ENCODE data around the gene MDH1B. TPM values are rescaled to one million over a fixed set of nuclear protein-coding genes. Genes with fewer than 3 reads are reported as not detected.

MDH1B gene
- total and polyA plus RNA-seq, 2 donors (not counting 1 experiment from before 2014, with no cell fraction given), result 0.34 TPM; not detected in 1

DNA sequence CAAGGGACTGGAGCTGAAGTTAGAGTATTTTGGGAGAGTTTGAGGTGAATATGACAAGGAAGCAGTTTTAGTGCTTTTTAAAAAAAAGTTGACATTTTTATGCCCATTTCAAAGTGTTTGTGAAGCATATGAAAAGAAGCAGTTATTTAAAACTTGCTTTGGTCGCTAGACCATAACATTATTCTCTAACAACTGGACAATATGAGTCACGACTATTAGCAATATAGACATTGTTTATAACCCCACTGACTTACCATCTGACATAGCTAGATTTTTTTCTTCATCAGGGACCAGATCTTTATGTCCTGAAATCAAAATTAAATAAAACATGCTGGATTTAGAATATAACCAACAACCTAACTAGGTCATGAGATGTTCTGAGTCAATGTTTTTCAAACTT is 24.3 kb downstream of the MDH1B start:
- H3K27ac Mint-ChIP-seq, result no peak overlapping the region
- intact Hi-C loops (cut with micrococcal nuclease), result no loop called here
- H3K79me2 ChIP-seq (ENCODE audit: control insufficient read depth, insufficient read depth, low read length), result no peaks in the 10 kb centered on the region

DNA sequence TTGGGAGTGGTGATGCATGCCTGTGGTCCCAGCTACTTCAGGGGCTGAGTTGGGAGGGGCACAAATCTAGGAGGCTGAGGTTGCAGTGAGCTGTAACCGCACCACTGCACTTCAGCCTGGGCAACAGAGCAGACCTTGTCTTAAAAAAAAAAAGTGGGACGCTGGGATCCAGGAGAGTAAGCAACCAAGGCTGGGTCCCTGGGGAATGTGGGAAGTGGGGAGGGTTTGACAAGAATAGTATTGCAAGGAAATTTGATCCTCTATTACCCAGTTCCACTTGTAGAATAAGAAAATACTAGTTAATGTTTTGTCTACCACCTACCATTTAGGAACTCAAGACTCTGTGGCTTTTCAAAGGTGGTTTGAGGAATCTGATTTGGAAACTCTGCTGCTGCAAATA is 25.9 kb downstream of the MDH1B start:
- Histone ChIP-seq H3K36me3 (replicated peaks in 1 of 2; ENCODE audit: control extremely low read depth in 1 of 2, control insufficient read depth in 1 of 2, extremely low read depth in 1 of 2, insufficient read depth in 2 of 2, low read length in 1 of 2) (no peaks in the 10 kb centered on the region), H2AFZ (ENCODE audit: insufficient read depth, low read depth, low read length, poor library complexity, severe bottlenecking) (no peak overlapping the region), H3K4me2 (replicated peaks; ENCODE audit: low read depth, low read length, poor library complexity, severe bottlenecking) (no peak overlapping the region), H3K4me3 (ENCODE audit: control extremely low read depth in 1 of 5, extremely low read depth in 1 of 5, insufficient read depth in 1 of 5, low read depth in 2 of 5, low read length in 4 of 5) (no peak overlapping the region), H3K9me3 (ENCODE audit: control extremely low read depth in 1 of 3, control insufficient read depth in 2 of 3, insufficient read depth in 1 of 3, low read length in 2 of 3) (no peaks in the 10 kb centered on the region), H3K27me3 (replicated peaks in 1 of 4; ENCODE audit: control extremely low read depth in 1 of 4, control insufficient read depth in 3 of 4, insufficient read depth in 4 of 4, low read length in 3 of 4) (no peaks in the 10 kb centered on the region), H3K4me1 (ENCODE audit: control insufficient read depth in 2 of 2, insufficient read depth in 2 of 2, low read length in 2 of 2) (no peaks in the 10 kb centered on the region), H4K20me1 (ENCODE audit: control insufficient read depth, insufficient read depth, low read length, poor library complexity, severe bottlenecking) (no peaks in the 10 kb centered on the region), H3K79me2 (ENCODE audit: control insufficient read depth, insufficient read depth, low read length) (no peaks in the 10 kb centered on the region), H3K27ac (ENCODE audit: low read length in 2 of 2) (no peak overlapping the region), H3K9ac (ENCODE audit: low read length) (no peak overlapping the region)
- 100% methylated on average over 1 of the region's 2 CpGs for WGBS (ENCODE audit: insufficient coverage)
- TF ChIP-seq CTCF (IDR thresholded peaks at IDR 0.05), result no peak
- TF ChIP-seq EZH2 (IDR thresholded peaks at IDR 0.05; ENCODE audit: borderline replicate concordance, insufficient read depth, low read depth, low read length, poor library complexity, severe bottlenecking), result no peak
- CTCF ChIA-PET, result no interaction called here
- POLR2A ChIA-PET, result no interaction called here
- ATAC-seq (ENCODE audit: low read depth) (no peak), DNase-seq (no peak)
- no peaks in the 10 kb centered on the region for H3K4me1 Mint-ChIP-seq
- peaks cover 29% of the 10 kb centered on the region for H3K27me3 Mint-ChIP-seq
- intact Hi-C loops (cut with micrococcal nuclease), result no loop called here
- no peak overlapping the region for H3K27ac Mint-ChIP-seq
- H3K4me3 Mint-ChIP-seq, result no peak overlapping the region
- no peaks in the 10 kb centered on the region for H3K9me3 Mint-ChIP-seq (ENCODE audit: insufficient read depth)

More for the DNA sequence above, 24.3 kb downstream of the MDH1B start:
- no peaks in the 10 kb centered on the region for H3K4me1 Mint-ChIP-seq
- Histone ChIP-seq H4K20me1 (ENCODE audit: control insufficient read depth, insufficient read depth, low read length, poor library complexity, severe bottlenecking) (no peaks in the 10 kb centered on the region), H2AFZ (ENCODE audit: insufficient read depth, low read depth, low read length, poor library complexity, severe bottlenecking) (no peak overlapping the region), H3K9ac (ENCODE audit: low read length) (no peak overlapping the region), H3K27ac (ENCODE audit: low read length in 2 of 2) (no peak overlapping the region), H3K4me2 (replicated peaks; ENCODE audit: low read depth, low read length, poor library complexity, severe bottlenecking) (no peak overlapping the region), H3K27me3 (replicated peaks in 1 of 4; ENCODE audit: control extremely low read depth in 1 of 4, control insufficient read depth in 3 of 4, insufficient read depth in 4 of 4, low read length in 3 of 4) (no peaks in the 10 kb centered on the region), H3K36me3 (replicated peaks in 1 of 2; ENCODE audit: control extremely low read depth in 1 of 2, control insufficient read depth in 1 of 2, extremely low read depth in 1 of 2, insufficient read depth in 2 of 2, low read length in 1 of 2) (no peaks in the 10 kb centered on the region), H3K4me3 (ENCODE audit: control extremely low read depth in 1 of 5, extremely low read depth in 1 of 5, insufficient read depth in 1 of 5, low read depth in 2 of 5, low read length in 4 of 5) (no peak overlapping the region), H3K4me1 (ENCODE audit: control insufficient read depth in 2 of 2, insufficient read depth in 2 of 2, low read length in 2 of 2) (no peaks in the 10 kb centered on the region), H3K9me3 (ENCODE audit: control extremely low read depth in 1 of 3, control insufficient read depth in 2 of 3, insufficient read depth in 1 of 3, low read length in 2 of 3) (no peaks in the 10 kb centered on the region)
- H3K4me3 Mint-ChIP-seq, result no peak overlapping the region
- DNase-seq, result no peak
- ChIA-PET CTCF (no interaction called here), POLR2A (no interaction called here)
- peaks cover 29% of the 10 kb centered on the region for H3K27me3 Mint-ChIP-seq
- no CpG with 5 or more reads among the region's 2 CpGs for WGBS (ENCODE audit: insufficient coverage)
- no peak for ATAC-seq (ENCODE audit: low read depth)
- TF ChIP-seq EZH2 (IDR thresholded peaks at IDR 0.05; ENCODE audit: borderline replicate concordance, insufficient read depth, low read depth, low read length, poor library complexity, severe bottlenecking), result no peak
- TF ChIP-seq CTCF (IDR thresholded peaks at IDR 0.05), result no peak
- no peaks in the 10 kb centered on the region for H3K9me3 Mint-ChIP-seq (ENCODE audit: insufficient read depth)
